Measurements from ENCODE around the gene MSH5. TPM values are rescaled to one million over a fixed set of nuclear protein-coding genes. Genes with fewer than 3 reads are reported as not detected.

Gene MSH5
- polyA plus RNA-seq, 3 donors, result 0.58 to 31.2 (median 1.9) TPM

DNA sequence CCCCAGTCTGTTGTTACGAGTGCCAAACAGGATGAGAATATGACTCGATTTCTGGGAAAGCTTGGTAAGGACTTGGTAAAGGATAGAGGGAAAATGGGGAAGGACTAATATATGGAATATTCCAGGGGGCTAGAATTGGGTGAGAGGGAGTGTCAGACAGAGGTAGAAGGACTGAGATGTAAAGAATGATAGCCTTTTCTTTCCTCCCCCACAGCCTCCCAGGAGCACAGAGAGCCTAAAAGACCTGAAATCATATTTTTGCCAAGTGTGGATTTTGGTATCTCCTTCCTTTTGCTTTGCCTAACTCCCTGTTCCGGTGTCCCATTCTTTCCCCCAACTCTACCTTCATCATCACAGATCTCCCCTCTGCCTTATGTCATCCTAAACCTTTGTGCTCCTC lies 3.1 kb downstream of the MSH5 start:
- peaks cover 28 to 38% of the 10 kb centered on the region in 2 donors for H3K4me1 ChIP-seq (ENCODE audit: control insufficient read depth in 1 of 2, insufficient read depth in 2 of 2, low read length in 2 of 2)
- Mint-ChIP-seq H3K36me3 (peaks cover 19 to 29% of the 10 kb centered on the region in 2 donors), H3K27ac (peak overlapping the region in 2 of 7 donors; percentile 10 to 12), H3K4me3 (no peak overlapping the region), H3K9me3 (no peaks in the 10 kb centered on the region), H3K4me1 (peaks cover 36% of the 10 kb centered on the region), H3K27me3 (ENCODE audit: low read depth in 3 of 3) (peaks cover 0 to 2% (median 0%) of the 10 kb centered on the region in 3 donors)
- no peak overlapping the region for H2AFZ ChIP-seq (ENCODE audit: insufficient read depth, low read depth, low read length, poor library complexity, severe bottlenecking)
- DNase-seq, result no peak
- H3K9ac ChIP-seq (ENCODE audit: insufficient read depth, low read length, poor library complexity, severe bottlenecking), result no peak overlapping the region
- TF ChIP-seq CTCF (IDR thresholded peaks at IDR 0.05), result no peak
- H3K36me3 ChIP-seq (replicated peaks in 1 of 2; ENCODE audit: control insufficient read depth in 1 of 2, insufficient read depth in 2 of 2, low read length in 2 of 2), result peaks cover 0 to 19% of the 10 kb centered on the region in 2 donors
- WGBS (ENCODE audit: insufficient coverage), result no CpG with 5 or more reads among the region's 3 CpGs
- H3K27ac ChIP-seq (ENCODE audit: low read depth in 1 of 2, low read length in 2 of 2), result no peak overlapping the region
- no peaks in the 10 kb centered on the region for H4K20me1 ChIP-seq (ENCODE audit: insufficient read depth, low read length)
- no peak overlapping the region for H3K4me2 ChIP-seq (replicated peaks; ENCODE audit: extremely low read depth, low read length, poor library complexity, severe bottlenecking)
- intact Hi-C loops (cut with micrococcal nuclease), result no loop called here
- no peak overlapping the region for H3K4me3 ChIP-seq (replicated peaks in 1 of 3; ENCODE audit: low read depth in 2 of 3, low read length in 3 of 3)
- H3K79me2 ChIP-seq (ENCODE audit: insufficient read depth, low read length), result peaks cover 23% of the 10 kb centered on the region
- H3K9me3 ChIP-seq (replicated peaks in 1 of 2; ENCODE audit: control insufficient read depth in 1 of 2, insufficient read depth in 1 of 2, low read length in 2 of 2), result no peaks in the 10 kb centered on the region
- H3K27me3 ChIP-seq (ENCODE audit: control insufficient read depth in 2 of 2, insufficient read depth in 2 of 2, low read length in 2 of 2), result no peaks in the 10 kb centered on the region

DNA sequence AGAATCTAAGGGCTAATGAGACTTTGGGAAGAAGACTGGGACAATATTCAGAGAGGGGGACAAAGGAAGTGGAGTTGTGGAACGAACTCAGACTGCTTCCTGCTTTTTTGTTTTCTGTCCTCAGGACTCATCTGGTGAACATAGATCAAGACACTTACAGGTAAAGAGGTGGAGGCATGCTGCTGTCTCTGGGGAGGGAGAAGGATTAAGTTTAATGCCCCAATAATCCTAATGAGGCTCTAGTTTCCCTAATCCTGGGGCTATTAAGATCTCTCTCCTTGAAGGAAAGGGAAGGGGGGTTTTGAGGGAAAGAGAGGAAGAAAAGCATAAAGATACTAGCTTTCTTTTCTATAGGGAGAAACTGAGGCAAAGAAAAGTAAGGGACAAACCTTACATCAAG lies 4.6 kb downstream of the MSH5 start:
- TF ChIP-seq CTCF (IDR thresholded peaks at IDR 0.05), result no peak
- Histone ChIP-seq H3K9ac (ENCODE audit: insufficient read depth, low read length, poor library complexity, severe bottlenecking) (no peak overlapping the region), H3K27ac (ENCODE audit: low read depth in 1 of 2, low read length in 2 of 2) (no peak overlapping the region), H4K20me1 (ENCODE audit: insufficient read depth, low read length) (no peaks in the 10 kb centered on the region), H3K27me3 (ENCODE audit: control insufficient read depth in 2 of 2, insufficient read depth in 2 of 2, low read length in 2 of 2) (no peaks in the 10 kb centered on the region), H3K9me3 (replicated peaks in 1 of 2; ENCODE audit: control insufficient read depth in 1 of 2, insufficient read depth in 1 of 2, low read length in 2 of 2) (no peaks in the 10 kb centered on the region), H3K4me2 (replicated peaks; ENCODE audit: extremely low read depth, low read length, poor library complexity, severe bottlenecking) (no peak overlapping the region), H2AFZ (ENCODE audit: insufficient read depth, low read depth, low read length, poor library complexity, severe bottlenecking) (no peak overlapping the region), H3K4me1 (ENCODE audit: control insufficient read depth in 1 of 2, insufficient read depth in 2 of 2, low read length in 2 of 2) (peaks cover 13 to 22% of the 10 kb centered on the region in 2 donors), H3K79me2 (ENCODE audit: insufficient read depth, low read length) (peaks cover 19% of the 10 kb centered on the region), H3K4me3 (replicated peaks in 1 of 3; ENCODE audit: low read depth in 2 of 3, low read length in 3 of 3) (no peak overlapping the region), H3K36me3 (replicated peaks in 1 of 2; ENCODE audit: control insufficient read depth in 1 of 2, insufficient read depth in 2 of 2, low read length in 2 of 2) (peaks cover under 1 to 25% of the 10 kb centered on the region in 2 donors)
- Mint-ChIP-seq H3K4me3 (no peak overlapping the region), H3K36me3 (peaks cover 26 to 31% of the 10 kb centered on the region in 2 donors), H3K27me3 (ENCODE audit: low read depth in 3 of 3) (peaks cover 0 to 2% (median 0%) of the 10 kb centered on the region in 3 donors), H3K27ac (peak overlapping the region in 3 of 7 donors; percentile 15 to 67 (median 26)), H3K4me1 (peaks cover 21% of the 10 kb centered on the region), H3K9me3 (no peaks in the 10 kb centered on the region)
- WGBS (ENCODE audit: insufficient coverage), result no CpG with 5 or more reads among the region's 1 CpG
- DNase-seq, result no peak
- intact Hi-C loops (cut with micrococcal nuclease), result no loop called here
